H9 (cell line): ENCODE measurements around the gene CDR2. TPM values are rescaled to one million over a fixed set of nuclear protein-coding genes. Genes with fewer than 3 reads are reported as not detected.

Experiments
- DNase-seq: peaks from one replicate; pipeline ENCODE4 v3.0.0-alpha.2; 2017
- H2AFZ ChIP-seq: one replicate; pipeline ENCODE4 v1.6.1; 2013; ENCODE audit warnings: mild to moderate bottlenecking, low read length, control low read depth, moderate library complexity
- H2AK5ac ChIP-seq: 2 replicates; pipeline ENCODE4 v1.6.1; 2013; ENCODE audit warnings: low read length, control low read depth, mixed read lengths; ENCODE audit not compliant: insufficient read length
- H2BK120ac ChIP-seq: one replicate; pipeline ENCODE4 v1.6.1; 2013; ENCODE audit warnings: low read depth, mild to moderate bottlenecking, low read length, control low read depth, inconsistent platforms; ENCODE audit not compliant: poor library complexity, severe bottlenecking
- H2BK12ac ChIP-seq: 2 replicates; pipeline ENCODE4 v1.6.1; 2013; ENCODE audit warnings: low read length, control low read depth, mixed read lengths, low read depth; ENCODE audit not compliant: insufficient read length
- H2BK15ac ChIP-seq: 2 replicates; pipeline ENCODE4 v1.6.1; 2013; ENCODE audit warnings: low read depth, low read length, control low read depth
- H2BK20ac ChIP-seq: one replicate; pipeline ENCODE4 v1.6.1; 2013; ENCODE audit warnings: low read depth, mild to moderate bottlenecking, low read length, control low read depth, inconsistent platforms; ENCODE audit not compliant: poor library complexity, severe bottlenecking
- H2BK5ac ChIP-seq: 2 replicates; pipeline ENCODE4 v1.6.1; 2013; ENCODE audit warnings: low read length, control low read depth, mixed read lengths; ENCODE audit not compliant: insufficient read length
- H3K14ac ChIP-seq: 2 replicates; pipeline ENCODE4 v1.6.1; 2013; ENCODE audit warnings: low read length, control low read depth; ENCODE audit not compliant: insufficient read depth
- H3K18ac ChIP-seq: 2 replicates; pipeline ENCODE4 v1.6.1; 2013; ENCODE audit warnings: low read depth, mild to moderate bottlenecking, mixed read lengths, low read length, control low read depth; ENCODE audit not compliant: insufficient read length
- H3K23ac ChIP-seq: 2 replicates; pipeline ENCODE4 v1.6.1; 2013; ENCODE audit warnings: low read length, control low read depth, mixed read lengths, low read depth; ENCODE audit not compliant: insufficient read length
- H3K23me2 ChIP-seq: 2 replicates; pipeline ENCODE4 v1.6.1; 2013; ENCODE audit warnings: low read depth, mild to moderate bottlenecking, mixed read lengths, low read length, control low read depth; ENCODE audit not compliant: insufficient read length, poor library complexity, severe bottlenecking
- H3K27ac ChIP-seq: 2 replicates; pipeline ENCODE4 v1.5.1; 2013; ENCODE audit warnings: low read length, control low read depth, mixed read lengths, low read depth; ENCODE audit not compliant: insufficient read length
- H3K27me3 ChIP-seq: 2 replicates; pipeline ENCODE4 v1.6.1; 2013; ENCODE audit warnings: low read length, control low read depth, inconsistent platforms; ENCODE audit not compliant: insufficient read depth
- H3K4ac ChIP-seq: 2 replicates; pipeline ENCODE4 v1.6.1; 2013; ENCODE audit warnings: low read depth, mild to moderate bottlenecking, control low read depth, inconsistent platforms, low read length, moderate library complexity
- H3K4me1 ChIP-seq: 2 replicates; pipeline ENCODE4 v1.6.1; 2013; ENCODE audit warnings: low read length, control low read depth, inconsistent platforms; ENCODE audit not compliant: insufficient read depth
- H3K4me2 ChIP-seq: 2 replicates; pipeline ENCODE4 v1.6.1; 2013; ENCODE audit warnings: low read length, control low read depth, mixed read lengths; ENCODE audit not compliant: insufficient read length, insufficient read depth
- H3K56ac ChIP-seq: 2 replicates; pipeline ENCODE4 v1.6.1; 2013; ENCODE audit warnings: low read depth, mild to moderate bottlenecking, mixed read lengths, low read length, control low read depth; ENCODE audit not compliant: insufficient read length
- H3K79me1 ChIP-seq: 2 replicates; pipeline ENCODE4 v1.6.1; 2013; ENCODE audit warnings: low read depth, mild to moderate bottlenecking, moderate library complexity, low read length, control low read depth, inconsistent platforms; ENCODE audit not compliant: insufficient read depth, poor library complexity, severe bottlenecking
- H3K79me2 ChIP-seq: 2 replicates; pipeline ENCODE4 v1.6.1; 2013; ENCODE audit warnings: low read length, control low read depth, inconsistent platforms; ENCODE audit not compliant: insufficient read depth
- H3K9ac ChIP-seq: 2 replicates; pipeline ENCODE4 v1.6.1; 2013; ENCODE audit warnings: low read length, control low read depth, mixed read lengths; ENCODE audit not compliant: insufficient read length; ENCODE audit errors: extremely low read depth
- H3K9me3 ChIP-seq: one replicate; pipeline ENCODE4 v1.6.1; 2013; ENCODE audit warnings: low read depth, low read length, inconsistent platforms; ENCODE audit not compliant: control insufficient read depth
- H3T11ph ChIP-seq: one replicate; pipeline ENCODE4 v1.6.1; 2013; ENCODE audit warnings: mild to moderate bottlenecking, low read length, control low read depth, inconsistent platforms
- H4K20me1 ChIP-seq: one replicate; pipeline ENCODE4 v1.6.1; 2013; ENCODE audit not compliant: control insufficient read depth, insufficient read length, insufficient read depth
- H4K5ac ChIP-seq: 2 replicates; pipeline ENCODE4 v1.6.1; 2013; ENCODE audit warnings: low read depth, mild to moderate bottlenecking, mixed read lengths, low read length, control low read depth; ENCODE audit not compliant: insufficient read length
- H4K8ac ChIP-seq: replicated peaks from 2 replicates; pipeline ENCODE4 v1.6.1; 2013; ENCODE audit warnings: low read length, control low read depth, mixed read lengths, low read depth; ENCODE audit not compliant: insufficient read length
- H4K91ac ChIP-seq: 2 replicates; pipeline ENCODE4 v1.6.1; 2013; ENCODE audit warnings: low read depth, mild to moderate bottlenecking, moderate library complexity, mixed read lengths, low read length, control low read depth; ENCODE audit not compliant: insufficient read length
- H3K27ac Mint-ChIP-seq, 3 experiments: 2 replicates in 2 of 3; 3 replicates in 1 of 3; pipeline ENCODE4 v1.8.0; 2020 to 2021; ENCODE audit warnings: mixed read lengths in 3 of 3, mild to moderate bottlenecking in 1 of 3, moderate library complexity in 1 of 3
- H3K27me3 Mint-ChIP-seq: 2 replicates; pipeline ENCODE4 v1.8.0; 2021; ENCODE audit warnings: low read depth, mild to moderate bottlenecking, moderate library complexity, mixed read lengths
- H3K36me3 Mint-ChIP-seq, 3 experiments: 2 replicates in 2 of 3; 3 replicates in 1 of 3; pipeline ENCODE4 v1.8.0; 2020 to 2021; ENCODE audit warnings: low read depth in 3 of 3, mixed read lengths in 3 of 3; ENCODE audit not compliant: insufficient read depth in 1 of 3
- H3K4me1 Mint-ChIP-seq, 2 experiments: 2 replicates each; pipeline ENCODE4 v1.8.0; 2020; ENCODE audit warnings: mixed read lengths in 2 of 2
- H3K4me3 Mint-ChIP-seq, 2 experiments: 2 replicates in 1 of 2; 3 replicates in 1 of 2; pipeline ENCODE4 v1.8.0; 2020 to 2021; ENCODE audit warnings: mild to moderate bottlenecking in 2 of 2, mixed read lengths in 2 of 2, moderate library complexity in 1 of 2
- H3K9me3 Mint-ChIP-seq, 2 experiments: 2 replicates in 1 of 2; 3 replicates in 1 of 2; pipeline ENCODE4 v1.8.0; 2020; ENCODE audit warnings: mild to moderate bottlenecking in 2 of 2, mixed read lengths in 2 of 2, moderate library complexity in 1 of 2
- CTCF ChIP-seq: fragments of 200-600 bp; sonication (generic); conservative IDR thresholded peaks from 3 replicates; pipeline ENCODE4 v1.8.0; 2021; ENCODE audit warnings: antibody characterized with exemption, mild to moderate bottlenecking
- WGBS: extraction: QIAGEN DNeasy Blood & Tissue Kit; methylation state at CpG from one replicate; pipeline ENCODE4 v1.1.7; 2013; ENCODE audit warnings: missing lambda C conversion rate, low lambda C conversion rate, mixed read lengths; ENCODE audit not compliant: insufficient read length; ENCODE audit errors: extremely low coverage; 5-methylcytosine and 5-hydroxymethylcytosine counted together
- total RNA-seq: library from RNA; stranded (reverse); gene quantifications from 2 replicates; pipeline ENCODE4 v1.2.1, GENCODE V29; 2021

The CDR2 gene
- total RNA-seq, 1 experiment from 2014 or later = 33.4 TPM

GRCh38 chr16:22307838-22308237 lies 66.6 kb downstream of the CDR2 start:
- no peak for TF ChIP-seq CTCF
- Histone ChIP-seq H3K18ac (no peak overlapping the region), H3K14ac (no peak overlapping the region), H2BK20ac (no peak overlapping the region), H4K20me1 (peaks cover 3% of the 10 kb centered on the region), H3K56ac (no peak overlapping the region), H2AK5ac (no peak overlapping the region), H2BK5ac (no peak overlapping the region), H4K8ac (no peak overlapping the region), H3K79me1 (no peaks in the 10 kb centered on the region), H3K79me2 (peaks cover 2% of the 10 kb centered on the region; the same call in 1 of the 2 replicates), H3K4ac (no peak overlapping the region), H4K91ac (no peak overlapping the region), H3K23me2 (no peaks in the 10 kb centered on the region), H3K23ac (no peak overlapping the region), H3K9me3 (no peaks in the 10 kb centered on the region), H3K4me1 (no peaks in the 10 kb centered on the region), H2BK12ac (no peak overlapping the region), H2BK15ac (no peak overlapping the region), H3K9ac (no peak overlapping the region), H2BK120ac (no peak overlapping the region), H4K5ac (no peak overlapping the region), H2AFZ (no peak overlapping the region), H3K4me2 (no peak overlapping the region), H3K27ac (no peak overlapping the region), H3T11ph (no peak overlapping the region), H3K27me3 (no peaks in the 10 kb centered on the region)
- WGBS = no CpG with 5 or more reads among the region's 10 CpGs
- Mint-ChIP-seq H3K36me3 (peaks cover 21 to 81% (median 67%) of the 10 kb centered on the region in 3 experiments), H3K9me3 (no peaks in the 10 kb centered on the region; a peak in 1 of 5 replicates), H3K4me1 (peaks cover 0 to 1% of the 10 kb centered on the region in 2 experiments; a peak in 2 of 4 replicates), H3K27me3 (no peaks in the 10 kb centered on the region), H3K27ac (no peak overlapping the region), H3K4me3 (no peak overlapping the region)
- no peak for DNase-seq
